Cardiac fibroblast (primary cell): ENCODE results near the gene ANKRD13A.
"Not testable (repeated sequence)": the region's sequence is repeated elsewhere in the genome, so short reads cannot be mapped to it uniquely, and the experiment has no call there.

ENCODE experiments used
- DNase-seq, 2 donors: peaks; one replicate each; pipeline versions ENCODE4 v3.0.0 to v3.0.0-alpha.2; 2010; ENCODE audit warnings: low read depth in 2 of 2
- H3K4me3 ChIP-seq, 2 donors: replicated peaks in 1 of 2; 1 replicate in 1 of 2; 2 replicates in 1 of 2; pipeline ENCODE4 v1.5.1; 2011; ENCODE audit warnings: low read depth in 2 of 2, low read length in 2 of 2, mild to moderate bottlenecking in 2 of 2, moderate library complexity in 1 of 2
- TF ChIP-seq, protein P1 (sequence below): IDR thresholded peaks from one replicate; pipeline ENCODE4 v1.5.1; 2011; ENCODE audit warnings: low read depth, mild to moderate bottlenecking, low read length, inconsistent platforms

The ANKRD13A gene

DNA sequence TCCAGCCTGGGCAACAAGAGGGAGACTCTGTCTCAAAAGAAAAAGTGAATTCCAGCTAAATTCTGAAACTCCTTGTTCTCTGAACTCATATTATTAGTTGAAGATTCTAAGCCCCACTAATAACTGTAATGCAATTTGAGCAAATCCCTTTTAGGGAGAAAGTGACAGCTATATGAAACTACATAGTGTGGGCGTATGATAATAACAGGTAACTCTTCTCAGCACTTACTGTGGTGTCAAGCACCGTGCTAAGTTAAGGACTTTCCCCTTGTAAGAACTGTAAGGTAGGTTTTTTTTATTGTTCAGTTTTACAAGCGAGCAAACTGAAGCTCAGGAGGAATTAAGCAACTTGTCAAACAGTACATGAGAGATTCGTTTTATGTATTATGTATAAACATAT lies 5.4 kb downstream of the ANKRD13A start:
- H3K4me3 ChIP-seq = no peak overlapping the region
- DNase-seq = no peak
- TF ChIP-seq, protein P1, sequence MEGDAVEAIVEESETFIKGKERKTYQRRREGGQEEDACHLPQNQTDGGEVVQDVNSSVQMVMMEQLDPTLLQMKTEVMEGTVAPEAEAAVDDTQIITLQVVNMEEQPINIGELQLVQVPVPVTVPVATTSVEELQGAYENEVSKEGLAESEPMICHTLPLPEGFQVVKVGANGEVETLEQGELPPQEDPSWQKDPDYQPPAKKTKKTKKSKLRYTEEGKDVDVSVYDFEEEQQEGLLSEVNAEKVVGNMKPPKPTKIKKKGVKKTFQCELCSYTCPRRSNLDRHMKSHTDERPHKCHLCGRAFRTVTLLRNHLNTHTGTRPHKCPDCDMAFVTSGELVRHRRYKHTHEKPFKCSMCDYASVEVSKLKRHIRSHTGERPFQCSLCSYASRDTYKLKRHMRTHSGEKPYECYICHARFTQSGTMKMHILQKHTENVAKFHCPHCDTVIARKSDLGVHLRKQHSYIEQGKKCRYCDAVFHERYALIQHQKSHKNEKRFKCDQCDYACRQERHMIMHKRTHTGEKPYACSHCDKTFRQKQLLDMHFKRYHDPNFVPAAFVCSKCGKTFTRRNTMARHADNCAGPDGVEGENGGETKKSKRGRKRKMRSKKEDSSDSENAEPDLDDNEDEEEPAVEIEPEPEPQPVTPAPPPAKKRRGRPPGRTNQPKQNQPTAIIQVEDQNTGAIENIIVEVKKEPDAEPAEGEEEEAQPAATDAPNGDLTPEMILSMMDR = no peak

DNA sequence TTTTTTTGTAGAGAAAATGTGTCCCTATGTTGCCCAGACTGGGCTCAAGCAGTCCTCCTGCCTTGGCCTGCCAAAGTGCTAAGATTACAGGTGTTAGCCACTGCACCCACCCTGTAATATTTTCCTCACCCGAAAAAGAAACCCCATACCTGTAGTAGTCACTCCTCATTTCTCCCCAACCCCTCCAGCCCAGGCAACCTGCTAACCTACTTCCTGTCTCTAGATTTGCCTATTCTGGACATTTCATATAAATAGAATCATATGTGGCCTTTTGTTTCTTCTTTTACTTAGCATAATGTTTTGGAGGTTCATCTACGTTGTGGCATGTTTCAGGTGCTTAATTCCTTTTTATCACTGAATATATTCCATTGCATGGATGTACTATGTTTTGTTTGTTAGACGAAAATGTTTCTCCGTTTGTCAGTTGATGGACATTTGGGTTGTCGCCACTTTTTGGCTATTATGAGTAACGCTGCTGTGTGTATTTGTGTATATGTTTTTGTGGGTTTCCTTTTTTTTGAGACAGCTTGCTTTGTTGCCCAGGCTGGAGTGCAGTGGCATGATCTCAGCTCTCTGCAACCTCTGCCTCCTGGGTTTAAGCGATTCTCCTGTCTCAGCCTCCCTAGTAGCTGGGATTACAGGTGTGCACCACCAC lies 6.2 kb downstream of the ANKRD13A start:
- DNase-seq = no peak
- no peak overlapping the region for H3K4me3 ChIP-seq
- TF ChIP-seq, protein P1 = no peak

DNA sequence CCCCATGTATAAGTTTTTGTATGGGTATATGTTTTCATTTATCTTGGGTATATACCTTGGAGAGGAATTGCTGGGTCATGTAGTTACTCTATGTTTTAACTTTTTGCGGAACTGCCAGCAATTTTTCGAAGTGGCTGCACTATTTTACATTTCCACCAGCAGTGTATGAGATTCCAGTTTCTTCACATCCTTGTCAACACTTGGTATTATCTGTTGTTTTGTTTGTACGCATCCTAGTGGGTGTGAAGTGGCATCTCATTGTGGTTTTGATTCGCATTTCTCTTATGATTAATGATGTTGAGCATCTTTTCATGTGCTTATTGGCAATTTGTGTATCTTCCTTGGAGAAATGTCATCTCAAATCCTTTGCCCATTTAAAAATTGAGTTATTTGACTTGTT lies 6.9 kb downstream of the ANKRD13A start:
- no peak for DNase-seq
- no peak overlapping the region for H3K4me3 ChIP-seq
- TF ChIP-seq, protein P1 = no peak

DNA sequence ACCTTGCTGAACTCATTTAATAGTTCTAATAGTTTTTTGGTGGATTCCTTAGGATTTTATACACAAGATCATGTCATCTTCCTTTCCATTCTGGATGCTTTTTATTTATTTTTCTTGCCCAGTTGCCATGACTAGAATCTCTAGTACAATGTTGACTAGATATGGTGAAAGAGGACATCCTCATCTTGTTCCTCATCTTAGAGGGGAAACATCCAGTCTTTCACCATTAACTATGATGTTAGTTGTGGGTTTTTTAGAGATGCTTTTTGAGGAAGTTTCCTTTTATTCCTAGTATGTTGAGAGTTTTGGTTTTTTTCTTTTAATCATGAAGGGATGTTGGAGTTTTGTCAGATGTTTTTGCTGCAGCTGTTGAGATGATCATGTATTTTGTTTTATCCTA lies 8.7 kb downstream of the ANKRD13A start:
- TF ChIP-seq, protein P1 = no peak
- DNase-seq = no peak
- no peak overlapping the region for H3K4me3 ChIP-seq

DNA sequence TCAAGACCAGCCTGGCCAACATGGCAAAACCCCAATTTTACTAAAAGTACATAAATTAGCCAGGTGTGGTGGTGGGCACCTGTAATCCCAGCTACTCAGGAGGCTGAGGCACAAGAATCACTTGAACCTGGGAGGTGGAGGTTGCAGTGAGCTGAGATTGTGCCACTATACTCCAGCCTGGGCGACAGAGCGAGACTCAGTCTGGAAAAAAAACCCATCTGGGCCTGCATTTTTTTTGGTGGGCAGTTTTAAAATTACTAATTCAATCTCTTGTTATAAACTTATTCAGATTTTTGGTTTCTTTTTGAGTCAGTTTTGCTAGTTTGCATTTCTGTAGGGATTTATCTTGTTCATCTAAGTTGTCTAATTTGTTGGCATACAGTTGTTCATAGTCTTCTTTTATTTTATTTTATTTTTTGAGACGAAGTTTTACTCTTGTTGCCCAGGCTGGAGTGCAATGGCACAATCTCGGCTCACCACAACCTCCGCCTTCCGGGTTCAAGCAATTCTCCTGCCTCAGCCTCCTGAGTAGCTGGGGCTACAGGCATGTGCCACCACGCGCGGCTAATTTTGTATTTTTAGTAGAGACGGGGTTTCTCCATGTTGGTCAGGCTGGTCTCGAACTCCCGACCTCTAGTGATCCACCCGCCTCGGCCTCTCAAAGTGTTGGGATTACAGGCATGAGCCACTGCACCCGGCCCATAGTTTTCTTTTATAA lies 9.6 kb downstream of the ANKRD13A start:
- not testable (repeated sequence) for H3K4me3 ChIP-seq, DNase-seq

DNA sequence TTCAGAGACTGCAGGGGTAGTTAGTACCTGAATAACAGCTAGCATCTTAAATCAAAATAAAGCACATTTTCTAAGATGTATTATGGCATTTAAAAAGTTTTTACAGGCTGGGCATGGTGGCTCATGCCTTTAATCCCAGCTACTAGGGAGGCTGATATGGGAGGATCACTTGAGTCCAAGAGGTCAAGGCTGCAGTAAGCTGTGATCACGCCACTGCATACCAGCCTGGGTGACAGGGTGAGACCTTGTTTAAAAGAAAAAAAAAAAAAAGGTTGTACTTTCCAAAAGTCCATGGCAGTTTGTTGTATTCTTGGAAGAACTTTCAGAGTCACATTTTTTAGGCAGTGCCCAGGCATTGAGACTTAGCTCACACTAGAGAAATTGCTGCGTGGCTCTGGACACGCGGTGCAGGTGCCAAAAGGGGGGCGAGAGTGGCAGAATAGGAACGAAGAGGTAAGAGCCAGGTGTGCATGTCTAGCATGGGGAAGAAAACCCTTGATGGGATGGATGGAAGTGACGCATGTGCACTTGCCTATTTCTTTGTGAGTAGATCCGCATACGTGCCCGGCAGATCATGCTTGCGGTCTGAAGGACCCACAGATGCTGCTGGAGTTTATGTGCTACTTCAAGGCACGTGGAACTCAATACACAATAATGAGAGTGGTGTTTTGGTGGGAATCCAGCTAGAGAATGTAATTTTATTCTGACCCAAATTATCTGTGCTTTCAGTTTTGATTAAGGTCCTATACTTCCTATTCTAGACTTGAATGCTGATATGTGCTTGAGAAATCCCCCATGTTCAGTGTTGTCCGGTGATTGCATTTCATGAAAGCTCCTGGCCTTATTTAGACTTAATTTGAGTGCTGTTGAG lies 11.9 kb downstream of the ANKRD13A start:
- H3K4me3 ChIP-seq = no peak overlapping the region
- DNase-seq = no peak
- TF ChIP-seq, protein P1 = no peak

DNA sequence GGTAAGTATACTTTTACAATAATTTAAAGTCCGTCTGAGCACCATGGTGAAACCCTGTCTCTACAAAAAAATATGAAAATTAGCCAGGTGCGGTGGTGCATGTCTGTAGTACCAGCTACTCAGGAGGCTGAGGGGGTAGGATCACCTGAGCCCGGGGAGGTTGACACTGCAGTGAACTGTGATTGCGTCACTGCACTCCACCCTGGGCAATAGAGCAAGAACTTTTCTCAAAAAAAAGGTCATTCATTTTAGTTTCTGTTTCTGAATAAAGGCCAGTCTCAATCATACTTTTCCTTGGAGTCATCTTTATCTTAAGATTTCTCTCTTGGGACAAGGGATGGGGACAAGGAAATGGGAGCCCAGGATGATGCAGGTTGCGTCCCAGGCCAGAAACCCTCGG lies 12.9 kb downstream of the ANKRD13A start:
- H3K4me3 ChIP-seq = no peak overlapping the region
- TF ChIP-seq, protein P1 = no peak
- peak; percentile 27 for DNase-seq
